GM19455 (cell line): ENCODE measurements around the gene ZNRF3.
"Not testable (repeated sequence)": the region's sequence is repeated elsewhere in the genome, so short reads cannot be mapped to it uniquely, and the experiment has no call there.

ENCODE experiments used
- ATAC-seq: cut with Tn5 transposase; IDR thresholded peaks from one replicate; pipeline ENCODE4 v1.9.1; 2021; ENCODE audit not compliant: unreplicated experiment

The ZNRF3 gene

GRCh38 chr22:28905256-28905832 is 22.0 kb downstream of the ZNRF3 start:
- no peak for ATAC-seq

- ATAC-seq: no peak
Measured at GRCh38 chr22:28906312-28906711, 22.9 kb downstream of the ZNRF3 start.

GRCh38 chr22:28907311-28908008 is 24.1 kb downstream of the ZNRF3 start:
- no peak for ATAC-seq

GRCh38 chr22:28908810-28909209 is 25.4 kb downstream of the ZNRF3 start:
- ATAC-seq: not testable (repeated sequence)

- ATAC-seq: no peak
Measured at GRCh38 chr22:28909375-28909774, 26.0 kb downstream of the ZNRF3 start.

- no peak for ATAC-seq
Measured at GRCh38 chr22:28910569-28911303, 27.4 kb downstream of the ZNRF3 start.

GRCh38 chr22:28911304-28911690 is 27.9 kb downstream of the ZNRF3 start:
- ATAC-seq: no peak

GRCh38 chr22:28911777-28912669 is 28.7 kb downstream of the ZNRF3 start:
- no peak for ATAC-seq

- ATAC-seq: no peak
Measured at GRCh38 chr22:28914201-28914600, 30.8 kb downstream of the ZNRF3 start.

- ATAC-seq: no peak
Measured at GRCh38 chr22:28915969-28916368, 32.6 kb downstream of the ZNRF3 start.

GRCh38 chr22:28917747-28918549 is 34.6 kb downstream of the ZNRF3 start:
- no peak for ATAC-seq

GRCh38 chr22:28918550-28919271 is 35.3 kb downstream of the ZNRF3 start:
- no peak for ATAC-seq

- ATAC-seq: no peak
Measured at GRCh38 chr22:28920757-28921584, 37.6 kb downstream of the ZNRF3 start.

- no peak for ATAC-seq
Measured at GRCh38 chr22:28921585-28921879, 38.2 kb downstream of the ZNRF3 start.

- no peak for ATAC-seq
Measured at GRCh38 chr22:28922540-28923244, 39.3 kb downstream of the ZNRF3 start.

GRCh38 chr22:28923826-28924732 is 40.7 kb downstream of the ZNRF3 start:
- no peak for ATAC-seq

- no peak for ATAC-seq
Measured at GRCh38 chr22:28925916-28926315, 42.5 kb downstream of the ZNRF3 start.
